Embryonic facial prominence (tissue), 1 donor: ENCODE data around the gene PSD.
"Not testable (repeated sequence)": the region's sequence is repeated elsewhere in the genome, so short reads cannot be mapped to it uniquely, and the experiment has no call there.

Experiments used
- DNase-seq: peaks from one replicate; pipeline ENCODE4 v3.0.0-alpha.2; 2016; ENCODE audit errors: extremely low spot score

Gene PSD

GRCh38 chr10:102418622-102419268 is at the start of gene PSD:
PSD (minus strand) TSS chr10:102418785; CDS start chr10:102417038, 1,747 bp downstream.
- no peak for DNase-seq

DNA sequence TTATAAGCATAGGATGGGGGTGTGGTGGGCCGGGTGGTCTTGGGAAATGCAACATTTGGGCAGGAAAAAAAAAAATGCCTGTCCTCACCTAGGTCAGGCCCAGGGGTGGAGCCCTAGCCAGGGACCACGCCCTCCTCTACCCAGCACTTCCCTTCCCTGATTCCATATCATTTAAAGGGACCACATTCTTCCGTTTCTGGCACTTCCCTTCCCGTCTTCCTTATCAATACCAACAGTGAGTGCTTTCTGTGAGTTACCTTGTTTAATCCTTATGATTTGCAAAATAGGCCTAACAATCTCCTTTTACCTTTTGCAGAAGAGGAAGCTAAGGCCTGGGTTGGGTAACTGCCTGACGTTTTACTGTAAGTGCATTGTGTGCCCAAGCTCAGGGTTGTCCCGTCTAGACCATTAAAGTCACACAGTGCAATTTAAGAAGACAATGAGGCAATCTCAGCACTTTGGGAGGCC is 49.4 kb upstream of the PSD start:
- DNase-seq: no peak

DNA sequence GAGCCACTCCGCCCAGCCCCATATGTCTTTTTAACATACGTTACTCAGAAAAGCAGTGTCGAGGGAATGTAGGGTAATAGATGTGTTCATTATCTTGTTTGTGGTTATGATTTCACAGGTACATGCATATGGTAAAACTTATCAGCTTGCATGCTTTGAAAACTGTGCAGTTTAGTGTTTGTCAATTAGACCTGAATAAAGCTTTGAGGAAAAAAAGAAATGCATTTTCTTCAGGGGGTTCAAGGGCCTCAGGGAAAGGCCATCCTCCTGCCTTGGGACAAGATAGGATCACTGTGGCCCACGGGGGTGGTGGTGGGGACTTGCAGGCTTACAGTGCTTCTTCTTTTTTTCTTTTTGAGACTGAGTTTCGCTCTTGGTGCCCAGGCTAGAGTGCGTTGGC is 48.7 kb upstream of the PSD start:
- no peak for DNase-seq

- DNase-seq: no peak
These were observed 46.9 kb upstream of the PSD start for GRCh38 chr10:102465466-102465865.

DNA sequence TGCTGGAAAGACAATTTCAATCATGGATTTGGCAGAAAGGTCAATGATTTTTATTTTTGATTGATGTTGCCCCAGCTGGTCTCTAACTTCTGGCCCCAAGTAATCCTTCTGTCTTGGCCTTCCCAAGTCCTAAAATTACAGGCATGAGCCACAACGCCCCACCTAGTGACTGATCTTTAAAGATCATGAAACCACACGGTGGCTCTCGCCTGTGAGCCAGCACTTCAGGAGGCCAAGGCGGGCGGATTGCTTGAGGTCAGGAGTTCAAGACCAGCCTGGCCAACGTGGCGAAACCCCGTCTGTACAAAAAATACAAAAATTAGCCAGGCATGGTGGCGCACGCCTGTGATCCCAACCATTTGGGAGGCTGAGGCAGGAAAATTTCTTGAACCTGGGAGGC is 45.4 kb upstream of the PSD start:
- no peak for DNase-seq

DNA sequence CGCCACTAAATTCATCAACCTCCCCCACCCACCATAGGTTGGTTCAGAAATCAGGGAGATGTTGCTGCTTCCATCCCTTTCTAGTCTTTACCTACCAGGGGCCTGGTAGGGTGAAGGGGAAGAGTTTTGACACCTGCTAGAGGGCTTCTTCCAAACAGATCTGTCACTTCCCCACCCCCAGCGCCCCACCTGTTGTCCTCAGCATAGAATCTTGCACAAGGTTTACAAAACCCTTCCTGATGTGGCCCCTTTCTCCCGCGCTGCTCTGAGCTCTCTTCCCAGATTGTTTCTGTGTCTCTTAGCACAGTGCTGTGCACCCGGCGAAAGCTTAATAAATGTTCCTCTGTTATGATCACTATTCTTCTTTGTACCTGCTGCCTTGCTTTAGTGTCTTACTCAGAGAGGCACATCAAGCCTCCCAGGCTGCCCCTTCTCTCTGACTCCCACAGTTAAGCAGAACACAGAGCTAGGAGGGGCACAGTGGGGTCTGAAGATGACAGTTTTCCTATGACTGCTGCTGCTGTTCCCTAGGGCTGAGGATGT is 44.0 kb upstream of the PSD start:
- DNase-seq: no peak

DNA sequence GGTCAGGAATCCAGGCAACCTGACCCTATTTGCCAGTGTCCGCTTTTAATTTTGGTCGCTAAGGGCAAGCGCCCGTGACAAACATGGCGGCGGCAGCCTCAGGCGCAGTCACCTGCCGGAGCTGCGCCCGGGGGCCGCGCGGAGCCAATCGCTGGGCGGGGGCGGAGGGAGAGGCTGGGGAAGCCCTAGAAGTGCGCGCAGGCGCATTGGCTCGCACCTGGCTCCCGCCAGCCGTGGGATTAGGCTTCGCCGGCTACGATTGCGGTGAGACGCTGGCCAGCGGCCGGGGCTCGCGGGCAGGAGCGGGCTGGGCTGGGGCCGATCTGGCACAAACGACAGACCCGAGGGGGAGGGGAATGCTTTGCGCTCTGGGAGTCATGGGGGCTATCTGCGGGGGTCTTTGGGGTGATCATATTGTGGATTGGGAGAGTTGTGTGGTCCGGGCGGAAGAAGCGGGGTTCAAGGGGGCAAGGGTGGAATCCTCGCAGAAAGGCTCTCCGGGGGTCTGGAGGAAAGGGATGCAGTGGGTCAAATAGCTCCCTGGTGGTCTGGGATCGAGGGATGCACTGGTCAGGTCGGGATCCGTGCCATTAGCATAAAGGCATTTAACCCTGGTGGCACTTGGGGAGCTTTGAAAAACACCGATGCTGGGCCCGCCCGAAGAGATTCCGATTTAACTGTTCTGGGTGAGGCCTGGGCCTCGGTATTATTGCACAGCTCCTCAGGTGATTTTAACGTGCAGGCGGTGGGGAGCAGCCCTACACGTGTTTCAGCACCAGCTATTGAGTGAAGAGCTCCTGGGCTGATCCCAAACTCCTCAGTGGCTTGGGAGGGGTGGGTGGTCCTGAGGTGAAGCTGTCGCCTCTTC is 42.8 kb upstream of the PSD start:
- peak; percentile 70 for DNase-seq

- no peak for DNase-seq
These were observed 42.2 kb upstream of the PSD start for GRCh38 chr10:102460836-102461186.

DNA sequence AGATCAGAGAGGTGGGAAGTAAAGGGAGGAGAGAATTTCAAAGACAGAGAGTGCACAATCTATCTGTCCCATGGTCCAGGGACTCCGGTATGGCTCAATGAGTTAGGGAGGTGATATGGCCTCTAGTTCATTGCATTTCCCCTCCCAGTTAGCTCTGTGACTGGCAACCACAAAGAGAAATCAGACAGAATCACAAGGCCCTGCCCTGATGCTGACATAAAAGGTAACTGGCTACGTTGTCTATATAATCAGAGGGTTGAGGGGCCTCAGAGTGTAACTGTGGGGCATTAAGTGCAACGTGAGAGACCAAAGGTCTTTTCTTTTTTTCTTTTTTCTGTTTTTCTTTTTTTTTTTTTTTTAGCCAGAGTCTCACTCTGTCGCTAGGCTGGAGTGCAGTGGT is 40.1 kb upstream of the PSD start:
- DNase-seq: no peak

DNA sequence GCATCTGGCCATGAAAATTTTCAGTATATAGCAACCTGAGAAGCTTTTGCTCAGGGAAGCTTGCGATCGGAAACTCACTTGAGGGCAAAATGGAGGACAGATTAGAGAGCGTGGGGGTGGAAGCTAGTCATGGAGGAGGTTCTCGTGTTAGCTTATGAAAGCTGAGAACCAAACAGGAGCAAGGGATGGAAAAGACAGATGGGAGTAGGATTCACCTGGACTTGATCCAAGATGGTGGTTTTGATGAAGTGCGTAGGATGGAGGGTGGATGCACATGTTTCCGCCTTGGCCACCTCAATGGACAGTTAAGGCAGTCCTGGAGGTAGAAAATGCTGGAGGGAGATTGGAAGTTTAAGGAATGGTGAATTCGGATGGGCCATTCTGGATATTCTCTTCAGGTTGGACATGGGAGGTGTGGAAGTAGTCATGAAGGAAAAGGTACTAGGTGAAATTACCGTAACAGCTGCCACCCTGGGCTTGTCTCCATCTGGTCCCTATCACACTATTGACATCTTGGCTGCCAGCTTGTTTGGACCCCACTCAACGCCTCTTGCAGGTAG is 39.1 kb upstream of the PSD start:
- DNase-seq: no peak

- no peak for DNase-seq
These were observed 37.4 kb upstream of the PSD start for GRCh38 chr10:102455893-102456471.

DNA sequence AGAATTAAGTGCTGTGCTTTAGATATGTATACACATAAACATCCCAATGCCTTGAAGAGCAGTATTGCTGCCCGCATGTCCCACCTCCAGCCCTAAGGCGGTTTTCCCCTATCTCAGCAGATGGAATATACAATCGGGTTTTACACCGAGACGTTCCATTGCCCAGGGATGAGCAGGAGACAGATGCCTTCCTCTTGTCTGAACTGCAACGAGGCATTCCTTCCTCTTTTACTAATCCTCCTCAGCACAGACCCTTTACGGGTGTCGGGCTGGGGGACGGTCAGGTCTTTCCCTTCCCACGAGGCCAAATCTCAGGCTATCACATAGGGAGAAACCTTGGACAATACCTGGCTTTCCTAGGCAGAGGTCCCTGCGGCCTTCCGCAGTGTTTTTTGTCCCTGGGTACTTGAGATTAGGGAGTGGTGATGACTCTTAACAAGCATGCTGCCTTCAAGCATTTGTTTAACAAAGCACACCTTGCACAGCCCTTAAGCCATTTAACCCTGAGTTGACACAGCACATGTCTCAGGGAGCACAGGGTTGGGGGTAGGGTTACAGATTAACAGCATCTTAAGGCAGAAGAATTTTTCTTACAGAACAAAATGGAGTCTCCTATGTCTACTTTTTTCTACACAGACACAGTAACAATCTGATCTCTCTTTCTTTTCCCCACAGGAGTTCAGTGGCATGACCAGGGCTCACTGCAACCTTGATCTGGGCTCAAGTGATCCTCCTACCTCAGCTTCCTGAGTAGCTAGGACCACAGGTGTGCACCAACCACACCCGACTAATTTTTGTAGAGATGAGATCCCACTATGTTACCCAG is 36.3 kb upstream of the PSD start:
- not testable (repeated sequence) for DNase-seq

DNA sequence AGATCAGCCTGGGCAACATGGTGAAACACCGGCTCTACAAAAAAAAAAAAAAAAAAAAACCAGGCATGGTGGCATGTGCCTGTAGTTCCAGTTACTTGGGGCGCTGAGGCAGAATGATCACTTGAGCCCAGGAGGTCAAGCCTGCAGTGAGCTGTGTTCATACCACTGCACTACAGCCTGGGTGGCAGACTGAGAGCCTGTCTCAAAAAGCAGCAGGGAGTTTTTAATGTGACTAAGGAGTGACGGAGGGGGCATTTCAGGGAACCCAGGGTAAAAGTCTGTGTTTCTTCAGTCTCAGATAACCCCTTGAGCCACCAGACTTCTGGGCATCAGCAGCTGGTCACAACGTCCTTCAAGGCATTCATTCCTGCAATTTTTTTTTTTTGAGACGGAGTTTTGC is 34.9 kb upstream of the PSD start:
- no peak for DNase-seq

GRCh38 chr10:102452672-102453340 is 34.2 kb upstream of the PSD start:
- no peak for DNase-seq

DNA sequence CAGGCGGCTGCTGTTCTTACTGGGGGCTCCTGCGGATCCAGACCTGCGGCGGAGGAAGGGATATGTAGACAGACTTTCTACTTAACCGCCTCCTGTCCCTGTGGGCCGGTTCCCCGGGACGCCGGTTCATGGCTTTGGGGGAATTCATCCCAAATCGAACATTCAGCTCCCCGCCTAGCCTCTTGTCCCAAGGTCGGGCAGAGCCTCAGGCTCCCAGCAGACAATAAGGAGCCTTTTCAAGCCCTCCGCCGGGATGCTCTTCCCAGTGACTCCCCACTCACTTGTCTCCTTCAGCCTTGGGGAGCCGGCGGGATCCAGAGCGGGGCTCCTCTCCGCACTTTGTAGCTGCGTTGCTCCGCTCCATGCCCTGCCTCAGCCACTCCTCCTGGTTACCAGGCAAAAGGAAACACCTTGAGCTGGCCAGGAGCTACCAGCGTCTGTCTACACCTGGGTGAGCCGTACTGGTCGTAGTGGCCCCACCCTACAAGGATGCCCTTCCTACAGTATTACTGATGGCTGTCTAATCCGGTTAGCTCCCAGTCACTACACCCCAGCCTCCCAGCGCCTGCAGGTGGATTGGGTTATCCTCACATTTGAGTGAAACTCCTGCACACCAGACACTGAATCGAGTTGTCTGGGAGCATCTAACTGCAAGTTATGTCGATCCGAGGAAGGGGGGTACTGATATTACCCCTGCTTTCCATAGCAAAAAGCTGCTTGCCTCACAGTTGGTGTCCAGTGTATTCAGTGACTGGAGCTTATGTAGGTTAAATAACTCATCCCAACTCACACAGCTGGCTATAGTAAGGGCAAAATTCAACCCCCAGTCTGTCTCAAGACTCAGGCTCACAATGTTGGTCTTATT is 32.8 kb upstream of the PSD start, which contains the start of gene C10orf95:
Gene C10orf95 (minus strand): TSS at position 439 of the 865 bp plus-strand sequence. CDS start 450 bp downstream, outside the sequence.
- no peak for DNase-seq

DNA sequence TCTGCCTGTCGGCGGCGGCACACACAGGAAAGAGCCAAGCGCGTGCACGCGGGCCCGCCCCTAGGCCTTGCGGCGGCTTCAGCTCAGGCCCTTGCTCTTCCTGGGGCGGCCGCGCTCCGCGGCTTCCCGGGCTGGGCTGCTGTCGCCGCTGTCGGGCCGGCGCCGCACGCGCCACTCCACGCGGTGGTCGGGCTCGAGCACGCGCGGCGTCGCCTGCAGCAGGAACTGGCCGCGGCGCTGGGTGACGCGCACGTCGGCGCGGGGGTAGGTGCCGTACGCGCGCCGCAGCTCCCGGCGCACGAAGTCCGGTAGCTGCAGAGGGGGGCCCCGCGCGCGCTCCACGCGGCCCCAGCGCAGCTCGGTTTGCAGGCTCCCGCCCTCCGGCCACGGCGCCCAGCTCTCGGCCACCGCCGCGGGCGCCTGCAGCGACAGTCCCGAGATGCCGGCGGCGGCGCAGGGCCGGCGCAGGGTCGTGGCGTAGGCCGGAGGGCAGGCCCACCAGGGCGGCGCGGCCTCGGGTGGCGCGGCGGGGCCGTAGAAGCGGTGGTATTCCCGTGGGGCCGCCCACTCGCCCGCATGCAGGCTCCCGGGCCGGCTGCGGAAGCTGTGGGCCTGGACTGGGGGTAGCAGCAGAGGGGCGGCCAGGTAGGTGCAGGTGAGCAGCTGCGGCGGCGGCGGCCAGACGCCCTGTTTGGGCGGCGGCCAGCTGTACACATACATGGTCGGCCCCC is 32.0 kb upstream of the PSD start:
- peak; percentile 52 for DNase-seq

GRCh38 chr10:102450124-102450373 is 31.5 kb upstream of the PSD start:
- DNase-seq: no peak

DNA sequence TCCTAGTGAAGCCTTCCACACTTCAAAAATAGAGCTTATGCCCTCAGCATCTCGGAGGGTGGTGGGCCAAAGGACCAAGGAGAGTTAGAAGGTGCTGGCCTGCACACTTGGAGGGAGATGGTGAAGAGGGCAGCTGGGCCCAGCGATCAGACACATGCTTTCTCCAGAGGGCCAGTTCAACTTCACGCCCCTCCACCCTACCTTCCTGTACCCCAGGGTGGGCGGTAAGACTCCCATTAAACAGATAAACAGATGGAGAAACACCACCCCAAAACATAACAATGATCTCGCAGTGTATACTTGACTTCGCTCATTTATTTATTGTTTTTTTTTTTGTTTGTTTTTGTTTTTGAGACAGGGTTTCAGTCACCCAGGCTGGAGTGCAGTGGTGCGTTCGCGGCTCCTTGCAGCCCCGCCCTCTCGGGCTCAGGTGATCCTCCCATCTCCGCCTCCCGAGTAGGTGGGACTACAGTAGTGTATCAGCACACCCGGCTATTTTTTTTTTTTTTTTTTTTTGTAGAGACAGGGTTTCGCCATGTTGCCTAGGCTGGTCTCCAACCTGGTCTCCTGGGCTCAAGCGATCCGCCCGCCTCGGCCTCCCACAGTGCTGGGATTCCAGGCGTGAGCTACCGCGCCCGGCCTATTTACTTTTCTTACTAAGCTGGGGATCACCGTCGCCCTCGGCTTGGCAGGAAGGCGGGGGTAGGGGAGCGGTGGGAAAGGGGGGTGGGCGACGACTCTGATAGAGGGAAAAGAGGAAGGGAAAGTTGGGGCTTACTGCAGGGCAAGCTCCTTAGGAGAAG is 30.9 kb upstream of the PSD start:
- DNase-seq: no peak
